MM.1S (cell line): ENCODE data around the gene CACUL1.

ENCODE experiments used
- DNase-seq: peaks from one replicate; pipeline ENCODE4 v3.0.0-alpha.2; 2015
- H2AFZ ChIP-seq: fragments of 300-600 bp; sonication (generic); 2 replicates; pipeline ENCODE4 v1.6.0; 2016; ENCODE audit warnings: antibody characterized with exemption, low read length
- H3F3A ChIP-seq: fragments of 300-600 bp; sonication (generic); 2 replicates; pipeline ENCODE4 v1.6.1; 2016; ENCODE audit warnings: mild to moderate bottlenecking, antibody characterized with exemption, low read length, moderate library complexity, mixed read lengths; ENCODE audit not compliant: insufficient read depth
- H3K27ac ChIP-seq: fragments of 300-600 bp; sonication (generic); 2 replicates; pipeline ENCODE4 v1.5.1; 2016; ENCODE audit warnings: mild to moderate bottlenecking, low read length
- H3K27me3 ChIP-seq: fragments of 300-600 bp; sonication (generic); replicated peaks from 2 replicates; pipeline ENCODE4 v1.6.0; 2016; ENCODE audit warnings: low read length; ENCODE audit not compliant: insufficient read depth
- H3K36me3 ChIP-seq: fragments of 300-600 bp; sonication (generic); replicated peaks from 2 replicates; pipeline ENCODE4 v1.6.1; 2016; ENCODE audit warnings: mild to moderate bottlenecking, low read length, mixed read lengths; ENCODE audit not compliant: insufficient read depth
- H3K4me1 ChIP-seq: fragments of 300-600 bp; sonication (generic); 2 replicates; pipeline ENCODE4 v1.6.1; 2016; ENCODE audit warnings: low read length, mixed read lengths
- H3K4me2 ChIP-seq: fragments of 300-600 bp; sonication (generic); 2 replicates; pipeline ENCODE4 v1.6.0; 2016; ENCODE audit warnings: low read depth, low read length
- H3K4me3 ChIP-seq: fragments of 300-600 bp; sonication (generic); 2 replicates; pipeline ENCODE4 v1.5.1; 2016; ENCODE audit warnings: low read length, mixed read lengths
- H3K79me2 ChIP-seq: fragments of 300-600 bp; sonication (generic); 2 replicates; pipeline ENCODE4 v1.6.1; 2016; ENCODE audit warnings: mixed run types, low read length, mixed read lengths
- H3K9ac ChIP-seq: fragments of 300-600 bp; sonication (generic); 2 replicates; pipeline ENCODE4 v1.6.1; 2016; ENCODE audit warnings: low read length, mixed read lengths
- H3K9me2 ChIP-seq: fragments of 300-600 bp; sonication (generic); replicated peaks from 2 replicates; pipeline ENCODE4 v1.6.1; 2016; ENCODE audit warnings: mild to moderate bottlenecking, low read length, mixed read lengths; ENCODE audit not compliant: insufficient read depth
- H3K9me3 ChIP-seq: fragments of 300-600 bp; sonication (generic); replicated peaks from 2 replicates; pipeline ENCODE4 v1.6.1; 2016; ENCODE audit warnings: mild to moderate bottlenecking, low read length, mixed read lengths; ENCODE audit not compliant: insufficient read depth
- H4K20me1 ChIP-seq: fragments of 300-600 bp; sonication (generic); 2 replicates; pipeline ENCODE4 v1.6.1; 2016; ENCODE audit warnings: mild to moderate bottlenecking, low read length, moderate library complexity, mixed read lengths; ENCODE audit not compliant: insufficient read depth
- CTCF ChIP-seq: fragments of 300-600 bp; sonication (generic); IDR thresholded peaks from 2 replicates; pipeline ENCODE4 v1.5.1; 2016; ENCODE audit warnings: antibody characterized with exemption, low read length, mixed read lengths
- EZH2 ChIP-seq: fragments of 300-600 bp; sonication (generic); optimal IDR thresholded peaks from 2 replicates; pipeline ENCODE3; 2017; ENCODE audit warnings: low read depth, mild to moderate bottlenecking, antibody characterized with exemption, low read length, mixed read lengths
- EZH2phosphoT487 ChIP-seq: fragments of 300-600 bp; sonication (generic); IDR thresholded peaks from 2 replicates; pipeline ENCODE4 v1.6.1; 2018; ENCODE audit warnings: antibody characterized with exemption, low read length

CACUL1 gene

DNA sequence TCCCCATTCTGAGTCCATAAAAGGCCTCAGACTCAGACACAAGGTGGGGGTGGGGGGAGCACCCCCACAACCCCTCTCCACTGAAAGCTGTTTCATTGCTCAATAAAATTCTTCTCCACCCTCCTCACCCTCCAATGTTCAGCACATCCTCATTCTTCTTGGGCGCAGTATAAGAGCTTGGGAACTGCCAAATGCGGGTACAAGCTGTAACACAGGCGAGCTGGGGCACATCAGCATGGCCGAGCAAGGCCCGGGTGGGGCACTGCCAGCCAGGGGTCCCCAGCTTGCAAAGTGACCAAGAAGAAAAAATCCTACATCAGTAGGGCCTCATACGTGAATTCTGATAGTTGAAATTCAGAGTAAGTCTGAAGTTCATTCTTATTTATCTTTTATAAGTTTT is 50.1 kb downstream of the CACUL1 start:
- Histone ChIP-seq H3K4me1 (no peaks in the 10 kb centered on the region), H2AFZ (no peak overlapping the region), H3K4me2 (no peak overlapping the region), H3F3A (no peaks in the 10 kb centered on the region), H4K20me1 (no peaks in the 10 kb centered on the region), H3K36me3 (no peaks in the 10 kb centered on the region; the same call in 1 of the 2 replicates), H3K9ac (no peak overlapping the region), H3K9me3 (no peaks in the 10 kb centered on the region), H3K27ac (no peak overlapping the region), H3K9me2 (no peaks in the 10 kb centered on the region), H3K79me2 (peaks cover 4% of the 10 kb centered on the region; the same call in 1 of the 2 replicates), H3K4me3 (no peak overlapping the region), H3K27me3 (no peaks in the 10 kb centered on the region)
- TF ChIP-seq EZH2 (no peak), CTCF (no peak), EZH2phosphoT487 (no peak)
- DNase-seq = no peak

- H3K4me2 ChIP-seq = no peak overlapping the region
- H2AFZ ChIP-seq = no peak overlapping the region
- H3F3A ChIP-seq = no peaks in the 10 kb centered on the region
- TF ChIP-seq EZH2phosphoT487 (no peak), EZH2 (no peak), CTCF (no peak)
- H3K36me3 ChIP-seq = no peaks in the 10 kb centered on the region; the same call in 1 of the 2 replicates
- no peak overlapping the region for H3K27ac ChIP-seq
- H3K9ac ChIP-seq = no peak overlapping the region
- H3K4me1 ChIP-seq = peaks cover 10% of the 10 kb centered on the region; the same call in 1 of the 2 replicates
- H3K9me3 ChIP-seq = no peaks in the 10 kb centered on the region
- no peak for DNase-seq
- no peak overlapping the region for H3K4me3 ChIP-seq
- H4K20me1 ChIP-seq = no peaks in the 10 kb centered on the region
- H3K9me2 ChIP-seq = no peaks in the 10 kb centered on the region
- H3K27me3 ChIP-seq = no peaks in the 10 kb centered on the region
- H3K79me2 ChIP-seq = peaks cover 4% of the 10 kb centered on the region; the same call in 1 of the 2 replicates
These were observed 53.0 kb downstream of the CACUL1 start for GRCh38 chr10:118701529-118702323.

- Histone ChIP-seq H3F3A (no peaks in the 10 kb centered on the region), H3K9ac (no peak overlapping the region), H3K4me2 (0 out of 2 replicates have a peak overlapping the region, but pooled peaks have one; percentile 5), H3K9me2 (no peaks in the 10 kb centered on the region), H3K4me3 (no peak overlapping the region), H3K9me3 (no peaks in the 10 kb centered on the region), H2AFZ (no peak overlapping the region), H3K27ac (peak overlapping the region; percentile 2; the same call in 1 of the 2 replicates), H3K4me1 (peaks cover 10% of the 10 kb centered on the region; the same call in 1 of the 2 replicates), H3K27me3 (no peaks in the 10 kb centered on the region), H3K79me2 (no peaks in the 10 kb centered on the region), H4K20me1 (no peaks in the 10 kb centered on the region), H3K36me3 (peaks cover 6% of the 10 kb centered on the region; the same call in 1 of the 2 replicates)
- DNase-seq = peak; percentile 85
- TF ChIP-seq EZH2 = no peak
- TF ChIP-seq EZH2phosphoT487 = no peak
- no peak for TF ChIP-seq CTCF
These were observed 56.3 kb downstream of the CACUL1 start for GRCh38 chr10:118698421-118698820.
